Stimulated activated CD4-positive, alpha-beta T cell treated with anti-CD3 and anti-CD28 coated beads, TNF-alpha, amount 100 ng/mL, for 48 hours (primary cell): Measurements from ENCODE around the gene CDC42BPB.

Experiments used
- DNase-seq, 3 donors: peaks; one replicate each; pipeline ENCODE4 v3.0.0-alpha.2; 2020; ENCODE audit warnings: low read depth in 3 of 3

The CDC42BPB gene

GRCh38 chr14:102944448-102945330, 112.7 kb downstream of the CDC42BPB start:
- no peak for DNase-seq

DNA sequence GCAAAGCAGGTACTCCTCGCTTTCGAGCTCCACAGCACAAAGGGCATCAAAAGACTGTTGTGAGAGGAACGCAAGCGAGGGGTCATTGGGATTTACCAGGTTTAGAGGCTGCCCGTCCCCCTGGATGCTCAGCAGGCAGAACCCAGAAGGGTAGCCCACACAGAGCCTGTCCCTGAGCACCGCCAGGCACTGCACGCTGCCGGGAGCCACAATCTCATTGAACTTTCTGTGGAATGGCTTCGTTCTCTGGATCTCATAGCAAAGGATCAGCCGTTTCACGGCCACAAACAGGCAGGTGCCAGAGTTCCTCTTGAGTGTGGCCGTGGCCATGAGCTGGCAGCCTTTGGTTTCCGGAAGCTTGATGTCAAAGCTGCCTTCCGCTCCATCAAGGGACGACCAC, 113.4 kb downstream of the CDC42BPB start:
- DNase-seq, result no peak

GRCh38 chr14:102943454-102943853, 113.9 kb downstream of the CDC42BPB start:
- no peak for DNase-seq

DNA sequence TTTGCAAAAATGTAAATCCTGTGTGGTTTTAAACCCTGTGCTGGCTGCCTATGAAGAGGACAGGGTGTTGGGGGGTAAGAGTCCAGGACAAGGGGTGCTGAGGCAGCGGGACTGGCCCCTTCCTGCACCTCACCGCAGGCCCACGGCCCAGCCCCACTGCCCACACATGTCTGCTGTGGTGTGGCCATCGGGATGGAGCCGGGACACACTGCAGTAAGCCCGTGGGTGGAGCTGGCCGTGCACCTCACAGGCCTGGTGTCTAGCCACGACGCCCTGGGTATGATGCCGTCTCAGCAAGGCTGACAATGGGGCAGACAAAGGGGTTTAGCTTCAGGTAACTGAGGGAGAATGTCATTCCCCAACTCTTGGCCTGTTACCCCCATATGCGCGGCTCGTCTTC, 115.3 kb downstream of the CDC42BPB start:
- no peak for DNase-seq

GRCh38 chr14:102941419-102942011, 115.8 kb downstream of the CDC42BPB start:
- no peak for DNase-seq

GRCh38 chr14:102940729-102941362, 116.5 kb downstream of the CDC42BPB start:
- no peak for DNase-seq

- no peak for DNase-seq
Measured at GRCh38 chr14:102939820-102940561, 117.4 kb downstream of the CDC42BPB start.

DNA sequence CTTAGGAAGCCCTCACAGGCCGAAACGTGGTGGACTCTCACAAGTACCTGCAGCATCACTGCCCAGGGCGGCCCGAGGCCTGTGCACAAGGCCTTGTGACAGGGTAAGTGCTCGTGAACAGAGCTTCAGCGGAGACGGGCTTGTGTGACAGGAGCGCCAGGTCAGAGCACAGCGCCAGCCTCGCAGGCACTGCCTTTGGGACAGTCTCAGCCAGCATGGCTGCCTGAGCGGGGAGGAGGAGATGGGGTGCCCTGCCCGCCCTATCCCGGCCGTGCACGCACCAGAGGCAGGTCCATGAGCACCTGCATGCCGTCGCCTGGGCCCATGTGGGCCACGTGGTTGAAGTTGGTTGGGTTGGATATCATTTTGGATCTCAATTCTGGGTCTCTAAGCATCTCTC, 118.0 kb downstream of the CDC42BPB start:
- DNase-seq, result no peak

- no peak for DNase-seq
Measured at GRCh38 chr14:102938191-102938590, 119.2 kb downstream of the CDC42BPB start.

DNA sequence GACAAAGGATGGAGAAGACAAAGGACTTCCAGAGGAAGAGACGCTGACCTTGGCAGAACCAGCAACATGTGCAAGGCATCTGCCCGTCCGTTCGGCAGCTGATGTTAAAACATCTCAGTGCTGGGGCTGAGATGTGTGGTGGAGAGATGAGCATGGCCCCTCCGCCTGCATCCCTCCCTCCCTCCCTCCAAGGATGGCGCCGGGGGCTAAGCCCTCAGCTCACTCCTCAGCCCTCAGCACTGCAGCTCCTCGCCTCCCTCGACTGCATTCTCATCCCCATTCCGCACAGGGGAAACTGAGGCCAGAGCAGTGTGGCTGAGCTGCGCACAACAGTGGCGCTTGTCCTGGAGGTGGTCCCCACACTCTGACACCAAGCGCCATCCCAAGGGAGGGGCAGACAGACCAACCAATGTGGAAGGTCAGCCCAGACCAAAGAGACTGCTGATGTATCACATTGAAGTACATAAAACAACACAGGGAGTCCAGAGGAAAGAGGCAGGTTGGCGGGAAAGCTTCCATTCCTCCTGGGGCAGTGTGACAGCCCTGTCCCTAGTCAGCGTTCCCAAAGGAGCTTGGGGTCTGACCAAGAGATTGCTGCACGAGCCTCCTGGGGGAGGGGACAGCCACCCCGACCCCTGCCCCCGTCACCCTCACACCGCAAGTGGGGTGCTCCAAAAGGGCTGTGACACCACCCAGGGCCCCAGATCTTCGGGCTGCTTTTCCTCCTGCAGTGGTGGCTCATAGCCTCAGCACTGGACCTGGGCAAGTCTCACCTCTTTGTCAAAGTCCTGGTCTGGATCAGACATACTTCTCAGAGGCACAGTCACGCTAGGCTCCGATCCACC, 119.8 kb downstream of the CDC42BPB start:
- no peak for DNase-seq

GRCh38 chr14:102935756-102936155, 121.6 kb downstream of the CDC42BPB start:
- DNase-seq, result no peak

GRCh38 chr14:102933618-102934231, 123.6 kb downstream of the CDC42BPB start:
- no peak for DNase-seq

GRCh38 chr14:102932484-102933248, 124.7 kb downstream of the CDC42BPB start:
- no peak for DNase-seq

DNA sequence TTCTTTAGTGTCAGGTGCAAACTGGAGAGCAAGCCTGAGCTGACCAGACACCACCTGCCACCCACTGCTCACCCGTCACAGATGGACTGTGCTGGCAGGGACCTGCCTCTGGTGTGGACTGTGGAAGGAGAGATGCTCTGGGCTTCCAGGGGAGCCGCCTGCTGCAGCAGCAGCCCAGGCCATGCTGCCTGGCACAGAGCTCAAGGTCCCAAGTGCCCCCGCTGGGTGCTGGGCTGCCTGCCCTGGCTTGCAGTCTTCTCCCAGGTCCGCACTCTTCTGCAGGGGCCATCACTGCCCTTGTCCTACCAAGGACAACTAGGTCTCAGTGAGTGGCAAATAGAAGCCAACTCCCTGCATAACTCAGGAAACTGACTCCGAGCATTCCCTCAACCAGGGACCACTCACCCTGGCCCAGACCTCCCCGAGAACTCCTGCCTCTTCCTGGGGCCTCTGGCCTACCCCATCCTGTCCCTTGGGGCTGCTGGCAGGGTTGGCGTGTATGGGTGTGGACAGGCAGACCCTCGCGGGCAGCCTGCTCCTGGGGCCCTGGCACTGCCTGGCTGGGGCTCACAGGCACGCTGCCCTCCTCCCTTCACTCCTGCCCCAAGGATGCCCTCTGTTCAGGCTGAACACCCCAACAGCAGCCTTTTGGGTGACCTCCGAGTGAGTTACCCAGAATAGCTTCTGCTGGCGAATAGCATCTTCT, 125.6 kb downstream of the CDC42BPB start:
- no peak for DNase-seq

- no peak for DNase-seq
Measured at GRCh38 chr14:102930753-102931579, 126.4 kb downstream of the CDC42BPB start.

- no peak for DNase-seq
Measured at GRCh38 chr14:102930138-102930752, 127.1 kb downstream of the CDC42BPB start.

GRCh38 chr14:102929241-102930137, 127.9 kb downstream of the CDC42BPB start:
- DNase-seq, result no peak
